Common myeloid progenitor, CD34-positive (primary cell): Measurements from ENCODE around the gene LRFN2.

ENCODE experiments used
- CTCF ChIA-PET: fragments of 350-600 bp; sonication (Branson Sonifier 250); formaldehyde crosslinking; loops from one replicate; lab custom pipeline; 2021; ENCODE audit warnings: antibody characterized with exemption; lab: Charles Lee
- POLR2A ChIA-PET: fragments of 350-600 bp; sonication (Branson Sonifier 250); formaldehyde crosslinking; loops from one replicate; lab custom pipeline; 2021; ENCODE audit warnings: antibody characterized with exemption; lab: Charles Lee
- DNase-seq, 3 donors: peaks; one replicate each; pipeline versions ENCODE4 v3.0.0 to v3.0.0-alpha.2; 2013
- H3K27ac ChIP-seq, 2 experiments: 1 replicate in 1 of 2; 2 replicates in 1 of 2; pipeline ENCODE4 v1.7.0; 2013; ENCODE audit warnings: inconsistent platforms in 2 of 2, low read length in 2 of 2, mild to moderate bottlenecking in 2 of 2, low read depth in 1 of 2, moderate library complexity in 1 of 2; ENCODE audit not compliant: severe bottlenecking in 2 of 2, insufficient read depth in 1 of 2, poor library complexity in 1 of 2
- H3K27me3 ChIP-seq, 5 experiments: replicated peaks in 2 of 5; 1 replicate in 3 of 5; 2 replicates in 2 of 5; pipeline versions ENCODE4 v1.6.1 to v1.7.0; 2013; ENCODE audit warnings: low read length in 4 of 5, mild to moderate bottlenecking in 2 of 5, moderate library complexity in 2 of 5, inconsistent platforms in 1 of 5; ENCODE audit not compliant: insufficient read depth in 5 of 5, control insufficient read depth in 4 of 5
- H3K36me3 ChIP-seq, 4 experiments: 1 replicate in 2 of 4; 2 replicates in 2 of 4; pipeline versions ENCODE4 v1.6.1 to v1.7.0; 2013; ENCODE audit warnings: low read length in 3 of 4, control low read depth in 1 of 4, mild to moderate bottlenecking in 1 of 4; ENCODE audit not compliant: control insufficient read depth in 4 of 4, insufficient read depth in 4 of 4
- H3K4me1 ChIP-seq, 4 experiments: 1 replicate in 3 of 4; 2 replicates in 1 of 4; pipeline versions ENCODE4 v1.6.1 to v1.7.1; 2013; ENCODE audit warnings: low read length in 3 of 4, mild to moderate bottlenecking in 3 of 4, control low read depth in 1 of 4, inconsistent platforms in 1 of 4, moderate library complexity in 1 of 4; ENCODE audit not compliant: control insufficient read depth in 4 of 4, insufficient read depth in 4 of 4; ENCODE audit errors: control extremely low read depth in 1 of 4
- H3K4me3 ChIP-seq, 7 experiments: 1 replicate in 4 of 7; 2 replicates in 3 of 7; pipeline versions ENCODE4 v1.5.1 to v1.7.0; 2013; ENCODE audit warnings: mild to moderate bottlenecking in 7 of 7, low read length in 6 of 7, moderate library complexity in 6 of 7, inconsistent platforms in 2 of 7, low read depth in 2 of 7, control low read depth in 1 of 7; ENCODE audit not compliant: insufficient read depth in 4 of 7, control insufficient read depth in 1 of 7; ENCODE audit errors: extremely low read depth in 1 of 7
- H3K9me3 ChIP-seq, 5 experiments: 1 replicate in 4 of 5; 2 replicates in 1 of 5; pipeline versions ENCODE4 v1.6.1 to v1.7.1; 2013; ENCODE audit warnings: low read length in 4 of 5, mild to moderate bottlenecking in 2 of 5, inconsistent platforms in 1 of 5, low read depth in 1 of 5, moderate library complexity in 1 of 5; ENCODE audit not compliant: control insufficient read depth in 4 of 5, insufficient read depth in 2 of 5; ENCODE audit errors: control extremely low read depth in 1 of 5
- WGBS: methylation state at CpG from one replicate; pipeline ENCODE4 v1.1.5; 2013; ENCODE audit not compliant: insufficient coverage; 5-methylcytosine and 5-hydroxymethylcytosine counted together

Gene LRFN2

GRCh38 chr6:40535819-40536380 is 51.3 kb downstream of the LRFN2 start:
- POLR2A ChIA-PET, result no interaction called here
- Histone ChIP-seq H3K4me3 (no peak overlapping the region), H3K27ac (no peak overlapping the region), H3K4me1 (peaks cover 0 to 16% (median 2%) of the 10 kb centered on the region in 4 experiments), H3K36me3 (no peaks in the 10 kb centered on the region), H3K27me3 (no peaks in the 10 kb centered on the region), H3K9me3 (no peaks in the 10 kb centered on the region)
- WGBS, result 90% methylated on average over 5 of the region's 7 CpGs
- no peak for DNase-seq
- CTCF ChIA-PET, result interaction anchor here (1.7 to 4.7 kb wide), 4 partner anchors 8 to 53 kb away, joined by 4 to 26 read pairs (median 8); partner anchors contain the start of gene LRFN2

- no peaks in the 10 kb centered on the region for H3K9me3 ChIP-seq
- ChIA-PET POLR2A (no interaction called here), CTCF (interaction anchor here (1.7 to 4.7 kb wide), 3 partner anchors 9 to 53 kb away, joined by 4 to 26 read pairs (median 11); partner anchors contain the start of gene LRFN2)
- H3K27ac ChIP-seq, result no peak overlapping the region
- peaks cover 0 to 13% (median 0%) of the 10 kb centered on the region in 4 experiments for H3K4me1 ChIP-seq
- no peak overlapping the region for H3K4me3 ChIP-seq
- H3K27me3 ChIP-seq, result no peaks in the 10 kb centered on the region
- 80% methylated on average over 1 of the region's 3 CpGs for WGBS
- DNase-seq, result peak in 1 of 3 donors; percentile 15
- H3K36me3 ChIP-seq, result no peaks in the 10 kb centered on the region
Observed at GRCh38 chr6:40535110-40535818, 51.9 kb downstream of the LRFN2 start.

GRCh38 chr6:40532349-40533000 is 54.7 kb downstream of the LRFN2 start:
- CTCF ChIA-PET, result interaction anchor here (0.5 to 1.4 kb wide), 2 partner anchors 11 to 549 kb away, joined by 3 read pairs; no protein-coding TSS in a partner anchor
- POLR2A ChIA-PET, result no interaction called here
- Histone ChIP-seq H3K27me3 (no peaks in the 10 kb centered on the region), H3K36me3 (no peaks in the 10 kb centered on the region), H3K9me3 (no peaks in the 10 kb centered on the region), H3K4me1 (peaks cover 0 to 7% (median 0%) of the 10 kb centered on the region in 4 experiments), H3K4me3 (no peak overlapping the region), H3K27ac (no peak overlapping the region)
- no peak for DNase-seq
- WGBS, result 100% methylated on average over 3 of the region's 7 CpGs

- Histone ChIP-seq H3K9me3 (no peaks in the 10 kb centered on the region), H3K27me3 (no peaks in the 10 kb centered on the region), H3K36me3 (no peaks in the 10 kb centered on the region), H3K4me3 (no peak overlapping the region), H3K27ac (no peak overlapping the region), H3K4me1 (no peaks in the 10 kb centered on the region)
- DNase-seq, result no peak
- POLR2A ChIA-PET, result interaction anchor here (0.5 kb wide), 1 partner anchor 14 kb away, joined by 3 read pairs; no protein-coding TSS in a partner anchor
- CTCF ChIA-PET, result interaction anchor here (0.8 kb wide), 1 partner anchor 9 kb away, joined by 4 read pairs; no protein-coding TSS in a partner anchor
- 100% methylated on average over 3 of the region's 5 CpGs for WGBS
Observed at GRCh38 chr6:40529919-40530318, 57.2 kb downstream of the LRFN2 start.

GRCh38 chr6:40529040-40529439 is 58.1 kb downstream of the LRFN2 start:
- POLR2A ChIA-PET, result no interaction called here
- WGBS, result 90% methylated on average over 3 of the region's 4 CpGs
- no peak overlapping the region for H3K4me3 ChIP-seq
- CTCF ChIA-PET, result interaction anchor here (0.8 to 1.2 kb wide), 2 partner anchors 10 to 44 kb away, joined by 3 to 4 read pairs; no protein-coding TSS in a partner anchor
- H3K4me1 ChIP-seq, result no peaks in the 10 kb centered on the region
- H3K27me3 ChIP-seq, result no peaks in the 10 kb centered on the region
- no peak overlapping the region for H3K27ac ChIP-seq
- no peaks in the 10 kb centered on the region for H3K9me3 ChIP-seq
- DNase-seq, result no peak
- no peaks in the 10 kb centered on the region for H3K36me3 ChIP-seq

- POLR2A ChIA-PET, result no interaction called here
- CTCF ChIA-PET, result interaction anchor here (1.2 to 1.3 kb wide), 3 partner anchors 9 to 48 kb away, joined by 3 to 4 read pairs (median 3); no protein-coding TSS in a partner anchor
- DNase-seq, result no peak
- no peaks in the 10 kb centered on the region for H3K36me3 ChIP-seq
- H3K27me3 ChIP-seq, result no peaks in the 10 kb centered on the region
- no peaks in the 10 kb centered on the region for H3K9me3 ChIP-seq
- H3K4me1 ChIP-seq, result no peaks in the 10 kb centered on the region
- 94% methylated on average over 4 of the region's 5 CpGs for WGBS
- no peak overlapping the region for H3K27ac ChIP-seq
- no peak overlapping the region for H3K4me3 ChIP-seq
Observed at GRCh38 chr6:40528051-40528450, 59.1 kb downstream of the LRFN2 start.
